Measurements from ENCODE around the gene LMOD3.

LMOD3 gene

DNA sequence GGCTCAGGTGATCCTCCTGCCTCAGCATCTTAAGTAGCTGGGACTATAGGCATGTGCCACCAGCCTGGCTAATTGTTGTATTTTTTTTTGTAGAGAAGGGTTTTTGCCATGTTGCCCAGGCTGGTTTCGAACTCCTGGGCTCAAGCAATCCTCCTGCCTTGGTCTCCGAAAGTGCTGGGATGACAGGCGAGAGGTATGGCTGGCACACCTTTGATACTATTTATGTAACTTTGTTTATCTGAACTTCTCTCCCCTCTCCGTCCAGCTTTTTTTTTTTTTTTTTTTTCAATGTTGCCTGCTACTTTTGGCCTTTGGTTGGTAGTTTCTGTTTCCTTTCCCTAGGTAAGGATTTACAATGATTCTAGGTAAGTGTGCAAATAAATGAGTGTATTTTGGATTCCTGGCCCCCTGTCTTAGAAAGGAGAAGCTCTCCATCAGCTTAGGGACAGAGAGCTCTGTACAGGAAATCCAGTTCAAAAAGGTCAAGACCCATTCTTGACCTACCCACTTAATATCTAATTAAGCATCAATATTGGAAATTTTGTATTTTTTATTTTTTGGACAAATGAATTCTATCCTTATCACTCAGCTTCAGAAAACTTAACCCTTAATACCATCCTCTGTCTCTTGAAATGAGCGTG lies 30.9 kb downstream of the LMOD3 start:
- DNase-seq (ENCODE audit: low spot score), result no peak

DNA sequence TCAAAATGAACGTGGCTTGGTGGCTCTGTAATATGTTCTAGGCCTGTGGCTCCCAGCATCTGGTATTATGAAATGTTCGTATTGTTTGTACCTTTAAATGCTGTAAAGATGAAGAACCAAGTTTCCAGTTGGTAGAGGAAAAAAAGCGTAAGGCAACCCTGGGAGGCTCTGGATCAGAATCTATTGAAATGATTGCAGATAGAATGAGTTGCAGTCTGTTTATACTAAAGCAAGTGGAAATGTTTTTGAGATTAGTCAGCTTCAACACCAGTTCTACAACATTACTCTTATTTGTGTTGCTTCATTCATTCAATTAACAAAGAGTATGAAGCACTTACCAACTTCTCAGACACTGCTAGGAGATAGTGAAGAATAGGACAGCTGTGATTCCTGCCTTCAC lies 32.4 kb downstream of the LMOD3 start:
- DNase-seq (ENCODE audit: low spot score), result peak; percentile 47

DNA sequence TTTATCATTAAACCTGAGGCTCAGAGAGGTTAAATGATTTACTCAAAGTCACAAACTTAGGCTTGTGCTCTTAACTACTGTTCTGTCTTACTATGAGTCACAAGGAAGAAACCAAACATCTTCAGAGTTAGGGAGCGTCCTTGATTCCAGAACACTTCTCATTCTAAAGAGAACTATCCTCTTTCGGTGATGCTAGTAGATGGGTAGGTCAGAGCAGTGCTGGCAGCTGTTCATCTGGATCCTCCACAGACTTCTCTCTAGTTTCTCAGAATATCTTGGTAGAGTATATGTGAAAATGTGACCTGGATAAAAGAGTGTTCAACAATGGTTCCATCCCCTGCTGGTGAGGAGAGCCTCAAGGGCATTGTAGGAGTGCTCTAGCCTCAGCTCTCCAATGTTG lies 34.3 kb downstream of the LMOD3 start:
- no peak for DNase-seq (ENCODE audit: low spot score)

DNA sequence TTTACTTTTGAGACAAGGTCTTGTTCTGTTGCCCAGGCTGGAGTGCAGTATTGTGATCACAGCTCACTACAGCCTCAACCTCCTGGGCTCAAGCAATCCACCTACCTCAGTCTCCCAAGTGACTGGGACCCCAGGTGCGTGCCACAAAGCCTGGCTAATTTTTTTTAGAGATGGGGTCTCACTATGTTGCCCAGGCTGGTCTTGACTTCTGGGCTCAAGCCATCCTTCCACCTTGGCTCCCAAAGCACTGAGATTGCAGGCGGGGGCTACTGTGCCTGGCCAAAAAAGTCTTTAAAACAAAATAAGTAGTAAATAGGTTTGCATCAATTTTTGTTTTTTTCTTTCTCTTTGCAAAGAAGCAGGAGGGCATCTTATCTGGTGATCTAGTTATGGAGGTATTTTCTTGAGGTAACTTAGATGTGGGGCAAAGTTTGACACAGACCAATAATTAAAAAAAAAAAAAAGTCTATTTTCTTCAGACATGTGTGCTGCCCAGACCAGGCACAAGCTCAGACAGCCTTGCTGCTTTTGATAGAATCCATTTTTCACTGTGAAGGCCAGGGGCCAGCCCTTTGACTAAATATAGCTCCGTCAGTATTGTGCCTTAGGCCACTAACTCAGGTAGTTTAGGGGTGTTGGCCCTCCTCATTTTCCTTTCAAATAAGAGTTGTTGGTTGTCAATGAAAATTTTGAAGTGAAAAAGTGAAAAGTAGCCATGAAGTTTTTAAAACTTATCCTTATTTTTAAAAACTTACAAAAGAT lies 35.2 kb downstream of the LMOD3 start:
- no peak for DNase-seq (ENCODE audit: low spot score)

DNA sequence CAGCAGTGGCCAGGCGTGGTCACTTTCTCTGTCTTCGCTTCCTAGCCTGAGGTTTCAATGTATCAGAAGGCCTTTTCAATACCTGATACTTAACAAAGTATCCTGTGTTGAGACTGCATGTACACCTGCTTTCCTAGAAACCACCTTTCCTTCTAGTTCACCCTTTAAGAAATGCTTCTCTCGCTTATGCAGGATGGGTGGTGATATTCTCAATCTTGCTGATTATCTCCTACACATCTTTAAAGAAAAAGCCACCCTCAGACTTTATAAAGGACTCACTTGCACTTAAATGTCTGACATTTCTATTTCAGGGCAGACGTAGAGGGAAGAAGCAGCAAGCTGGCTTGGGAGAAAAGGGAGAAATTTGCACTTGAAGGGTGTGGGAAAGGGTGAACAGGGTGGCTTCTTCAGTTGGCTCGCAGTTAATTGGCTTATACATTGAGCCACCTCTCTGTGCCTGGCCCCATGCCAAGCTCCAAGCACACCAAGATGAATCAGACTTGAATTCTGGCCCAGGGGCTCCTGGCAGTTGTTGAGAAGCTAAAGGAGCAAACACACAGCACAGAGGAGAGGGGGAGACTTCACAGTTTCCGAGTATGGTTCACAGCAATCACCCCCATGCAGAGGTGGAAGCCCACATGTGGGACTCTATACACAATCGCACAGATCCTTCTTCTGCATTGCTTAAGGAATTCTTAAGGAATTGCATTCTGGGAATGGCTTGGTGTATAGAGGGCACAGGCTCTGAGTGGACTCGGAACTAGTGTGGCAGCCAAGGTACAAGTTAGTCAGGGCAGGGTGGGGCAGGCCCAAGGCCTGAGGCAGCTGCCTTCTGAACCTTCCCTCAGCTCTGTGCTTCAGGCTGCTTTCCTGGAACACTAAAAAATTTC lies 36.3 kb downstream of the LMOD3 start:
- peak; percentile 54 for DNase-seq (ENCODE audit: low spot score)

DNA sequence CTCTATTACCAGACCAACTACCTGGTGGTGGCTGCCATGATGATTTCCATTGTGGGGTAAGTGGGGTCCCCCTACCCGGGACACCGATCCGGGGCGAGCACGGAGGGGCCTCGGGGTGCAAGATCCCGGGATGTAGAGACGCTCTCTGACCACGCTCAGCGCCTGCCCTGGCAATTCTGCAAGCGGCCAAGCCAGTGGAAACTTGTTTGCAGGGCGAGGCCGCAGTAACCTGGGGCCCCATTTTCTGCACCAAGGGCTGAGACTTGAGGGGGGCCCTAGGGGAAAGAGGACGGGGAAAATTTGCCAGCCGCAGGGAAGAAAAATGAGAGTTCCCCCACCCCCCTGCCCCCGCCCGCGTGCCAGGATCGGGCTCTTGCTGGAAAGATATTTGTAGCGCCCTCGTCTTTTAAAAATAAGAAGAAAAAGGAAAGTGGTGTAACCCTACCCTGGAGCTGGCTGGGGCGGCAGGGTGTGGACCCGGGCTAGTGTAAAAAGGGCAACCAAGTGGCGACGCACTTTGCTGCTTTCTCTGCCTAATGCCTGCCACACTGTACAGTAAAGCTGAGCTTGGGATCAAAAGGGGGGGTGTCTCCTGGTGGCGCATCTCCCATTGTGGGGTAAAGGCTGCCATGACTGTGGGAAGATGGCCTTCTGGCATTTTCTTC lies 37.1 kb downstream of the LMOD3 start:
- no peak for DNase-seq (ENCODE audit: low spot score)

DNA sequence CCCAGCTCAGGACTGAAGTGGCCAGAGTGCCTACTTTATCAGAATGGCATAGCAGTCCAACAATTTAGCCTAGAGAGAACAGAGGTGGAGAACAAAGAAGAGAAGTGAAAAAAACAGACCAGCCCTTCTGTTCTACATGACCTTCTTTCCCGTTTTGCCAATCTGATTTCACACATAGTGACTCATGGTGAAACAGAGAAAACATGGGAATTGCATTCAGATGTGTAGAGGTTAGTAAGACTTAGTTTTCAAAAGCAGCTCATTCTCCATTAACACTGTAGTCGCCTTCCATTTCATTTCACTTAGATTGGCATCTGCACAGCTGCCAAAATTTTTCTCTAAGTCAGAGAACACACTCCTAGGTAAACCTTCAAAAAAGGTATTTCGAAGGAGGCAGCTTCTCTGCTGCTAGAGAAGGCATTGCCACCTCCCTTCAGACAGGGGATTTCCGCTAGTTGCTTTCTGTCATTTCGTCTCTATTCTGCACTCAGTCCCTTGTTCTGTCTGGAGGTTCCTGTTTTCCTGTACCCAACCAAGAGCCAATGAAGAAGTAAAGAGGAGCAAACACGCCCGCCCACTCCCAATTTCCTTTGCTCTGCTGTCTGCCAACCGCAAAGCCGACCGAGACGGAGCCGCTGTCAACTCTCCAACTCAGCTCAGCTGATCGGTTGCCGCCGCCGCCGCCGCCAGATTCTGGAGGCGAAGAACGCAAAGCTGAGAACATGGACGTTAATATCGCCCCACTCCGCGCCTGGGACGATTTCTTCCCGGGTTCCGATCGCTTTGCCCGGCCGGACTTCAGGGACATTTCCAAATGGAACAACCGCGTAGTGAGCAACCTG lies 37.8 kb downstream of the LMOD3 start, which contains the start of gene ARL6IP5:
Gene ARL6IP5 (plus strand): TSS at position 612 of the 842 bp plus-strand sequence. CDS start 111 bp downstream, at position 723.
- peak; percentile 75 for DNase-seq (ENCODE audit: low spot score)

DNA sequence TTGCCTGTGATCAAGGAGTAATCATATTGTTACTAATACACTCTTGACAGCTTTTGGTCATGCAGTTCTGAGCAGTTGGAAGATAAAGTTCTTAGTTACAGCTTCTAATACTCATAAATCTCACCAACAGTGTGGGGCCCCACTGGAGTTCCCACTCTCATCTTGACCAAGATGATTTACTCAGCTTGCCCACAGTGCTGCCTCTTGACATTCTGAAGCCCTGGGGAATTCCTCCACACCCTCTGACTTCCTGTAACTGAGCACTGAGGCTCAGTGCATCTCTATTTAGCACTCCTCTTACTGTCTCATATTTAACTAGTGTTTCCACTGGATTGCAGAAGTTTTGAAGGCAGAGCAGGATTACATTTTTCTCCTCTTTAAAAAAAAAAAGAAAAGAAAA lies 39.6 kb downstream of the LMOD3 start:
- no peak for DNase-seq (ENCODE audit: low spot score)

DNA sequence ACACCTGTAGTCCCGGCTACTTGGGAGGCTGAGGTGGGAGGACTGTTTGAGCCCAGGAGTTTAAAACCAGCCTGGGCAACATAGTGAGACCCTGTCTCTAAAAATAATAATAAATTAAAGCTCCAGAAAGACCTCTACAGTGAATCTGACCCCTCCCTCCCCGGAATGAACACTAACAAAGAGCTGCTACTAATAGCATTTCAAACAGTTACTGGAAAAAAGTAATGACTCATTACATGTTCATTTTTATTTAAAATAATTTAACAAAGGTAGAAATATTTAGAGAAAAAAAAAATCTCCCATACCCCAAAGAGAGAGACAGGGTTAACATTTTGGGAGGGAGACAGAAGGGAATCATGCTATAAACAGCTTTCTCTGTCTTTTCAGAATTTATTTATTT lies 40.0 kb downstream of the LMOD3 start:
- DNase-seq (ENCODE audit: low spot score), result no peak

DNA sequence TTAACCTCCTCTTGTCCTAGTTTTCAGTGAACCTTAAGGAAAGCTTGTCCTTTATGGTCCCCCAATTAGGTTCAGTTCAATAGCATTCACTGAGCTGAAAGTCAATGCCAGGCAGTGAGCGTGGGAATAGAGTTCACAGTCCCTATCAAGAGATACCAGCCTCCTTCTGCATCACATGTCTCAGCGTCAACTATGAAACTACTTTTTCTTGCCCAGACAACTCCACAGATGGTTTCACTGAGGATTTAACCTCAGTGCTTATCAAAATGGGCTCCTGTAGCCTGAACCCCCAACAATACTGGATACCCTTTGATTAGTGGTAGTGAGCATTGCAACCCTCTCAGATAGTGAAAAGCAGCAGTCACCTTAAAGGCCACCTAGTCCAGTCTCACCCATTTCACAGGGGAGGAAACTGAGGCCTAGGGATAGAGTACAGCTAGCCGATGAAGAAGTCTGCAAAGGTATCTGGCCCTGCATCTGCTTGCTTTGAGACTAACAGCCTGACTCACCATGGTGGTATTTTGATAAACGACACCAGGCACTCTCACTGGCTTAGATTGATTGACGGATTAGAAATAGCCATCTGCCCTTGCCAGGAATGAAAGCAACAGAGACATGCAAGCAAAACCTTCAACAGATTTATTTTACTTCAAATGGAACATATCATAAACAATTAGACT lies 40.7 kb downstream of the LMOD3 start:
- no peak for DNase-seq (ENCODE audit: low spot score)

DNA sequence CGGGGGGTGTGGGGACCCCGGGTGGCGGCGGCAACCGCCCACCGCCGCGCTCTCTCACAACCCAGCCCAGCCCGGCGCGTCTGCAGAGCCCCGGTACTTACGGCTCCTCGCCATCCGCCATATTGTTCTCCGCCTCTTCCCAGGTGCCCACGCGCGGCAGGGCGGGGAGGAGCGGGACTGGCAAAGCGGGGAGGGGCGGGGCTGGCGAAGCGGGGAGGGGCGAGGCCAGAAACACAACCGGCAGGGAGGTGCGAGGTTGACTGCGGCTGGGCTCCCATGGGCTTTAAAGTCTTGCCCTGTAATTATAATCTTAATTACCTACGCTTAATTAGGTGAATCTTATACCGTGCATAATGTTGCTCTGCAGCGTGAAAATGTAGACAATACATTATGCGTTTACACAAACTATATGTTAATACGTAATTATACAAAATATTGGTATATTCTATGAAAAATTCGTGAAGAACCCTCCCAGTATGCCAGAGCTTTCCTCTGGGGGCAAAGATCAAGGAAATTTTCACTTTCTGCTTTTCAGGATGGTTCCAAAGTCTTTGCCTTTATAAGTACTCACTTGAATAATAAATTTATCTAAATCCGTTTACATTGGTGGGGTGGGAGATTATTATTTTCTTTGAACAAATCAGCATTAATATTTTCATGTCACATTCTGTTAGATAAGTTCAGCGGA lies 42.0 kb downstream of the LMOD3 start, which contains the start of gene UBA3:
Gene UBA3 (minus strand): TSS at position 133 of the 688 bp plus-strand sequence. CDS start 12 bp downstream, at position 121.
- peak; percentile 90 for DNase-seq (ENCODE audit: low spot score)

DNA sequence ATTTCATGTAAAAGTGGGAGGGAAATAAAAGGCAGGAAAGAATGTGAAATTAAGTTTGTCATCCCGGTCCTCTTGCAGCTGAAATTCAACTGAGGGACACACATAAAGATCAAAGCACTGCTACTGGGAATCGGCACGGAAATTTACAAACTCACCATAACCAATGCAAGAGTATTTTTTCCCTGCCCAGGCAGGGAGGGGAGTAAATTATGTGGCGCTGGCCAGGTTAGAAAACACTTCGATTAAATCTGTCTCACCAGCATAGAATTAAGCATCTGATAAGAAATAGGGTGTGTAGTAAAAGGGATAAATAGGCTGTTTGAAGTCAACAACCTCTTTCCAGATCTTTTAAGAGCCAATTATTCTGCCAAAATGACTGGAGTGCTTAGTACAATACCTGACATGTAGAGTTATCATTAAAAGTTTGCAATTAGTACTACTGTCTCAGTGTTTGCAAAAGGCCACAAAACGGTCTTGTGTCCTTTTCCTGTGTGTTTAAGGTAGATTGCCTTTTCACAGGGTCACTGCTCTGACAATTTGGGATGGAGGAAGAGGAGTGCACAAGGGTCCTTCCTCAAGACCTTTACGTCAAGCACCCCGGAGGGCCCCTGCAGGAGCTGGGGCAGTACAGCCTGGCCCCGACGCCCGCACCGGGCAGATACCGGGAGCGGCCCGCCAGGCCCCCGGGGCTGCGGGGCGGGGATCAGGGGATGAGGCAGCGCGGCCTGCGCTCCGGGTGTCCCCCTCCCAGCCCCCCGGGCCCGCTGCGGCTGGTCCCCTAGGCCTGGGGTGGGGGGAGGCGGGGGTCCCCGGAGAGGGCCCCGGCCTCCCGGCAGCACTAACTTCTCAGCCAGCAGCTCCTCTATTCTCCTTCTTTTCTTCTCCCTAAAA lies 42.9 kb downstream of the LMOD3 start:
- no peak for DNase-seq (ENCODE audit: low spot score)

DNA sequence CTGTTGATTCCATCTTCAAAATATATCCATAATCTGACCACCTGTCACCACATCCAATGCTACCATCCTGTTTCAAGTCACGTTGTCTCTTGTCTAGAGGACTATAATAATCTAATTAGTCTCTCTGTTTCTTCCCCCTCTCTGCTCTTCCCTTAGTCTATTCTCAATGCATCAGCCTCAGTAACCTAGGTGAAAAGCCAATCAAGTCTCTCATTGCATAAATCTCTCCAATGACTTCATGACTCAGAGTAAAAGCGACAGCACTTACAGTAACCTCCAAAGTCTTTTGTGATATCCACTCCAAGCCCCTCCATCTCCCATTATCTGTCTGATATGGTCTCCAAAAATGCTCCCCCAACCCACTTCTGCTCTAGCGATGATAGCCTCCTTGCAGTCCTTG lies 49.5 kb downstream of the LMOD3 start:
- DNase-seq (ENCODE audit: low spot score), result no peak

DNA sequence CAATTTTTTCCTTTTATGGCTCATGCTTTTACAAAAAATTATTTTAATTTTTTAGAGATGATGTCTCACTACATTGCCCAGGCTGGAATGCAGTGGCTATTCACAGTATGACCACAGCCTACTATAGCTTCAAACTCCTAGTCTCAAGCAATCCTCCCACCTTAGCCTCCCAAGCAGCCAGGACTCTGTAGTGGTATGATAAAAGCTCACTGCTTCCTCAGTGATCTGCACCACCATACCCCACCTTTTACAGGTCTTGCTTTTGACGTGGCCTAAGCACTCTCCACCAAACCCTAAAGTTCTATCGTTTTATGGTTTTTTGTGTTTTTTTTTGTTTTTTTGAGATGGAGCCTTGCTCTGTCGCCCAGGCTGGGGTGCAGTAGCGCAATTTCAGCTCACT lies 56.3 kb downstream of the LMOD3 start:
- no peak for DNase-seq (ENCODE audit: low spot score)

DNA sequence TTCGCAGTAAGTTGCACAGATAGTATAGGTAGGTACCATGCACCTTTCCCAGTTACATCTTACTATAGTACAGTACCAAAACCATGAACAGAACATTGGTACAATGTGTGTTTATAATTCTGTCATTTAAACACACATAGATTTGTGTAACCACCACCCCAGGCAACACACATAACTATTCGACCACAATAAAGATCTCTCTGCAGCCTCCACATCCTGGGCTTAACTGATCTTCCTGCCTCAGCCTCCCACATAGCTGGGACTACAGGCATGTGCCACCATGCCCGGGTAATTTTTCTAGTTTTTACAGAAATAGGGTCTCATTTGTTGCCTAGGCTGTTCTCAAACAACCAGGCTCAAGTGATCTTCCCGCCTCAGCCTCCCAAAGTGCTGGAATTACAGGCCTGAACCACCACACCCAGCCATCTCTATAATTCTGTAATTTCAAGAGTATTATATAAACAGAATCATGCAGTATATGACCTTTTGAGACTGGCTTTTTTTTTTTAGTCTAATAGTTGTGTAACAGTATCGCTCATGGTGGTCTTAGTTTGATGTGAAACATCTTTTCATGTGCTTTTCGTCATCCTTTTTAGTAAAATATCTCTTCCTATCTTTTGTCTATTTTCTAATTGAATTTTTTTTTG lies 57.0 kb downstream of the LMOD3 start:
- no peak for DNase-seq (ENCODE audit: low spot score)

DNA sequence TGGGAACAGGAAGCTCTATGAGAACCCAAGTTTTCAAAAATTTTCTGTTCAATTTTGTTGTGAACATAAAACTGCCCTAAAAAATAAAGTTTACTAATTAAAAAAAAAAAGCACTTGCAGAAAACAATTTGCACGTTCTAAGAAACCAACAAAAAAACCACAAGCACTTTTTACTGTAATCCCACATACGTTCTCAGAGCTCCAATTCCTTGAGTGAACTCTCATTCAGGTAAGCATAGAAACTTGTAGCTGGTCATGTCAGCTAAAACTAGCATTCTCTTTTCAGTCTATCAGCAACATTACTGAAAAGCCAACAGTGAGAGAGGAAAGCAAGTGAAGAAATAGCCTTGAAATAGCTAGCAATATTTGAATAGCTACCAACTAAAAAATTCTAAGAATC lies 58.8 kb downstream of the LMOD3 start:
- no peak for DNase-seq (ENCODE audit: low spot score)

DNA sequence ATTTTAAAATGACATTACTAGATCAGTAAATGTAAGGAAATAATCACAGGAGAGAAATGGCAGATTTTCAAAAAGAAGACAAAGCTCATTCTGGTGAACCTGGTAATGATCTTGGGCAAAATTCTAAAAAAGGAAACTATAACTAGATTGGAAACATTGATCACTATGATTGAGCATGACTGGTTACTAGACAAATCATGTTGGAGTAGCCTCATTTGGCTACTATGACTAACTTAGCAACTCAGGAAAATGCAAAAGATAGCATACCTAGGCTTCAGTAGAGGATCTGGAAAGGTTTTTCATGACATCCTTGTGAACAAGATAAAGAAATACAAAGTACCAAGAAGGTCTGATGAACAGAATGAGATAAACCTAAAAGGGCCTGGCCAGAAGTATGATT lies 62.7 kb downstream of the LMOD3 start:
- no peak for DNase-seq (ENCODE audit: low spot score)

DNA sequence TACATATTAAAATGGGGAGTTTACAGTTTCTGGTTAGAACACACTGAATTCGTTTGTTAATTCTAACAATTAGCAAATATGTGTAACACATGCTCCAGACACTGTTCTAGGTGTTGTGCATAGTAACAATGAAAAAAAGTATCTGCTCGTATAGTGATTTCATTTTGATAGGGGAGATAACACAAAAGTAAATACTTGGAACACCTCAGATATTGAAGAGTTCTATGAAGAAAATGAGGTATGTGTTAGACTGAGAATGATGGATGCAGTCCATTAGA lies 63.5 kb downstream of the LMOD3 start:
- no peak for DNase-seq (ENCODE audit: low spot score)

Measured in AG08396 (cell line).